Hepatocyte (in vitro differentiated cells): ENCODE measurements around the gene TMSB4X. TPM values are rescaled to one million over a fixed set of nuclear protein-coding genes. Genes with fewer than 3 reads are reported as not detected.
"Not testable (repeated sequence)": the region's sequence is repeated elsewhere in the genome, so short reads cannot be mapped to it uniquely, and the experiment has no call there.

Source experiments
- DNase-seq: peaks from one replicate; pipeline ENCODE4 v3.0.0-alpha.2; 2016; ENCODE audit warnings: low spot score
- H2AFZ ChIP-seq: fragments of 200-600 bp; sonication (generic); 2 replicates; pipeline ENCODE4 v1.6.0; 2016; ENCODE audit warnings: antibody characterized with exemption, mild to moderate bottlenecking
- H3K27ac ChIP-seq: fragments of 200-600 bp; sonication (generic); 2 replicates; pipeline ENCODE4 v1.5.1; 2016; ENCODE audit warnings: mild to moderate bottlenecking
- H3K27me3 ChIP-seq: fragments of 200-600 bp; sonication (generic); 2 replicates; pipeline ENCODE4 v1.6.1; 2016
- H3K36me3 ChIP-seq: fragments of 200-600 bp; sonication (generic); replicated peaks from 2 replicates; pipeline ENCODE4 v1.5.1; 2016; ENCODE audit warnings: low read depth; ENCODE audit not compliant: insufficient read depth
- H3K4me1 ChIP-seq: fragments of 200-600 bp; sonication (generic); 2 replicates; pipeline ENCODE4 v1.5.1; 2016; ENCODE audit warnings: mild to moderate bottlenecking, moderate library complexity; ENCODE audit not compliant: insufficient read depth
- H3K4me2 ChIP-seq: fragments of 200-600 bp; sonication (generic); 2 replicates; pipeline ENCODE4 v1.6.0; 2016
- H3K4me3 ChIP-seq: fragments of 200-600 bp; sonication (generic); 2 replicates; pipeline ENCODE4 v1.5.1; 2016; ENCODE audit warnings: mild to moderate bottlenecking
- H3K79me2 ChIP-seq: fragments of 200-600 bp; sonication (generic); 2 replicates; pipeline ENCODE4 v1.6.0; 2017; ENCODE audit warnings: mild to moderate bottlenecking
- H3K9me2 ChIP-seq: fragments of 200-600 bp; sonication (generic); replicated peaks from 2 replicates; pipeline ENCODE4 v1.6.0; 2017; ENCODE audit warnings: mild to moderate bottlenecking; ENCODE audit not compliant: insufficient read depth
- H3K9me3 ChIP-seq: fragments of 200-600 bp; sonication (generic); 2 replicates; pipeline ENCODE4 v1.5.1; 2016; ENCODE audit warnings: low read depth, mild to moderate bottlenecking
- H4K20me1 ChIP-seq: fragments of 200-600 bp; sonication (generic); 2 replicates; pipeline ENCODE4 v1.6.0; 2016; ENCODE audit warnings: mild to moderate bottlenecking; ENCODE audit not compliant: insufficient read depth, poor library complexity, severe bottlenecking
- EZH2 ChIP-seq: fragments of 200-600 bp; sonication (generic); IDR thresholded peaks from 2 replicates; pipeline ENCODE4 v1.6.1; 2016; ENCODE audit warnings: antibody characterized with exemption, mild to moderate bottlenecking, borderline replicate concordance
- EZH2phosphoT487 ChIP-seq: fragments of 200-600 bp; sonication (generic); IDR thresholded peaks from one replicate; pipeline ENCODE4 v1.6.1; 2018; ENCODE audit warnings: antibody characterized with exemption, mild to moderate bottlenecking, low read depth, moderate library complexity; ENCODE audit not compliant: unreplicated experiment, severe bottlenecking
- WGBS: methylation state at CpG from one replicate; pipeline ENCODE4 v1.1.6; 2016; ENCODE audit warnings: low lambda C conversion rate; ENCODE audit errors: missing lambda C conversion rate; 5-methylcytosine and 5-hydroxymethylcytosine counted together
- polyA plus RNA-seq: library from polyadenylated mRNA; unstranded; fragments of >200 nt; fragmentation: Nextera tagmentation; extraction: Ambion mirVana; gene quantifications from 2 replicates; pipeline ENCODE4 v1.2.1, GENCODE V29; 2016
- total RNA-seq: library from RNA; depleted of rRNA; stranded (reverse); fragments of >200 nt; gene quantifications from 2 replicates; pipeline ENCODE4 v1.2.3, GENCODE V29; 2014
- TF ChIP-seq, protein P1 (sequence below): fragments of 200-600 bp; sonication (generic); IDR thresholded peaks from 2 replicates; pipeline ENCODE4 v1.5.1; 2016; ENCODE audit warnings: antibody characterized with exemption, mild to moderate bottlenecking; ENCODE audit not compliant: poor library complexity

Gene TMSB4X
- total and polyA plus RNA-seq, 2 experiments from 2014 or later, result 6,141 to 9,038 TPM

DNA sequence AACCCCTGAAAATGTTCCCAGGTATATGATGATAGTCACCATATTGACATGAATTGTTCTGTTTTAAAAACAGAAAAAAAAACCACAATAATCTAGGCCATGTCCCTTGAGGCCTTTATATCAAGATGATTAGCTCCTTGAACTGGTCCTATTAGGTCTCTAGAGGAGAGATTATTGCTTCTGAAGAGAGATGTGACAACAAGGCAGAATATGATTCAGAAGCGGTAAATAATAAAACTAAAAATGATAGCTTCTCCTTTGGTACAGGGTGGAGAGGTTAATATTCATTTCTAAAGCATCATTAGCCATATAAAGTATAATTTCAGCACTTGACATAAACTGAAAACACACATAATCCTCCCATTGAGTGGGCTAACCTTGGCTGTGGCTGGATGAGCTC is 42.7 kb upstream of the TMSB4X start:
- Histone ChIP-seq H3K27me3 (no peaks in the 10 kb centered on the region), H3K79me2 (no peaks in the 10 kb centered on the region), H2AFZ (no peak overlapping the region), H3K4me1 (no peaks in the 10 kb centered on the region), H3K27ac (no peak overlapping the region), H3K9me3 (no peaks in the 10 kb centered on the region), H3K36me3 (no peaks in the 10 kb centered on the region), H3K4me2 (no peak overlapping the region), H3K9me2 (no peaks in the 10 kb centered on the region), H3K4me3 (no peak overlapping the region), H4K20me1 (no peaks in the 10 kb centered on the region)
- WGBS, result 82% methylated on average over 1 of the region's 1 CpG
- TF ChIP-seq, protein P1, sequence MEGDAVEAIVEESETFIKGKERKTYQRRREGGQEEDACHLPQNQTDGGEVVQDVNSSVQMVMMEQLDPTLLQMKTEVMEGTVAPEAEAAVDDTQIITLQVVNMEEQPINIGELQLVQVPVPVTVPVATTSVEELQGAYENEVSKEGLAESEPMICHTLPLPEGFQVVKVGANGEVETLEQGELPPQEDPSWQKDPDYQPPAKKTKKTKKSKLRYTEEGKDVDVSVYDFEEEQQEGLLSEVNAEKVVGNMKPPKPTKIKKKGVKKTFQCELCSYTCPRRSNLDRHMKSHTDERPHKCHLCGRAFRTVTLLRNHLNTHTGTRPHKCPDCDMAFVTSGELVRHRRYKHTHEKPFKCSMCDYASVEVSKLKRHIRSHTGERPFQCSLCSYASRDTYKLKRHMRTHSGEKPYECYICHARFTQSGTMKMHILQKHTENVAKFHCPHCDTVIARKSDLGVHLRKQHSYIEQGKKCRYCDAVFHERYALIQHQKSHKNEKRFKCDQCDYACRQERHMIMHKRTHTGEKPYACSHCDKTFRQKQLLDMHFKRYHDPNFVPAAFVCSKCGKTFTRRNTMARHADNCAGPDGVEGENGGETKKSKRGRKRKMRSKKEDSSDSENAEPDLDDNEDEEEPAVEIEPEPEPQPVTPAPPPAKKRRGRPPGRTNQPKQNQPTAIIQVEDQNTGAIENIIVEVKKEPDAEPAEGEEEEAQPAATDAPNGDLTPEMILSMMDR, result no peak
- TF ChIP-seq EZH2phosphoT487 (no peak), EZH2 (no peak)
- DNase-seq, result no peak

DNA sequence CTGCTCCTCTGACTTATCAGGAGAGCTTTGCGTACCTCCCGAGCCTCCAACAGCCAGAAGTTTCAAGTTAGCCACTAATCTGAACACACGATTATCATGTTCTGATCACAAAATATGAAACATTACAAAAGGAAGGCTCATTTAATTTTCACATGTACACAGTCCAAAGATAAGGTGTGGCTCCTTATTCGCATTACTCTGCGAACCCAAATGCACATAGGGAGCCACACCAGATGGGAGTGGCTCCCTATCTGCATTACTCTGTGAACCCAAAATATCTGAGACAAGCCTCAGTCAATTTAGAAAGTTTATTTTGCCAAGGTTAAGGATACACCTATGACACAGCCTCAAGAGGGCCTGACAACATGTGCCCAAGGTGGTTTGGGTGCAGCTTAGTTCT is 40.1 kb upstream of the TMSB4X start:
- no peaks in the 10 kb centered on the region for H3K9me3 ChIP-seq
- H2AFZ ChIP-seq, result no peak overlapping the region
- no peak for DNase-seq
- 88% methylated on average over 5 of the region's 5 CpGs for WGBS
- H3K4me2 ChIP-seq, result no peak overlapping the region
- no peaks in the 10 kb centered on the region for H4K20me1 ChIP-seq
- no peaks in the 10 kb centered on the region for H3K36me3 ChIP-seq
- no peaks in the 10 kb centered on the region for H3K4me1 ChIP-seq
- no peak for TF ChIP-seq EZH2
- no peak for TF ChIP-seq EZH2phosphoT487
- TF ChIP-seq, protein P1, result no peak
- no peaks in the 10 kb centered on the region for H3K27me3 ChIP-seq
- H3K27ac ChIP-seq, result no peak overlapping the region
- H3K4me3 ChIP-seq, result no peak overlapping the region
- no peaks in the 10 kb centered on the region for H3K79me2 ChIP-seq
- no peaks in the 10 kb centered on the region for H3K9me2 ChIP-seq

DNA sequence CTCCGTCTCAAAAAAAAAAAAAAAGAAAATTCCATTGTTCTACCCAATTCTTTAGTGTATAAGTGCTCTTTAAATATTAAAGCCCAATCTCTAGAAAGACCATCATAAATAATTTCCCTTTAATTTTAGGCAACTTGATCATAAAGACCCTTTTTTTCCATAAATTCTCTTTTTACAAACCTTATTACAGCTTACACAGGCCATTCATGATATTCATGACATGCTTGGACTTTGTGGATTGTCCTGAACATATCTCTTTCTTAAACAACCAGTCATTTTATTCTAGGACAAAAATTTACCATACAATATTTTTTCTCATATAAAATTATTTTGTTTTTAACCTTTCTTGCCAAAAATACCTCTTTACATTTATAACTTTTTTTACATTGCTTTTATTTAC is 38.0 kb upstream of the TMSB4X start:
- no peaks in the 10 kb centered on the region for H3K4me1 ChIP-seq
- 100% methylated on average over 1 of the region's 1 CpG for WGBS

DNA sequence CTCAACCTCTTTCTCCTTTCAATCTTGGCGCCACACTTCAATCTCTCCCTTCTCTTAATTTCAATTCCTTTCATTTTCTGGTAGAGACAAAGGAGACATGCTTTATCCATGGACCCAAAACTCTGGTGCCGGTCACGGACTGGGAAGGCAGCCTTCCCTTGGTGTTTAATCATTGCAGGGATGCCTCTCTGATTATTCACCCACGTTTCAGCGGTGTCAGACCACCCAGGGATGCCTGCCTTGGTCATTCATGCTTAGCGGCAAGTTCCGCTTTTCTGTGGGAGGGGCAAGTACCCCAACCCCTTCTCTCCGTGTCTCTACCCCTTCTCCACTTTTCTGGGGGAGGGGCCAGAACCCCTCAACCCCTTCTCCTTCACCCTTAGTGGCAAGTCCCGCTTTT is 34.4 kb upstream of the TMSB4X start:
- H3K9me3 ChIP-seq, H3K27ac ChIP-seq, H3K27me3 ChIP-seq, H3K79me2 ChIP-seq, H3K4me3 ChIP-seq, H4K20me1 ChIP-seq, H2AFZ ChIP-seq, H3K36me3 ChIP-seq, H3K9me2 ChIP-seq, DNase-seq, H3K4me1 ChIP-seq, H3K4me2 ChIP-seq: not testable (repeated sequence)
- 78% methylated on average over 9 of the region's 9 CpGs for WGBS

More for the DNA sequence above, 38.0 kb upstream of the TMSB4X start:
- H4K20me1 ChIP-seq, result no peaks in the 10 kb centered on the region
- no peaks in the 10 kb centered on the region for H3K9me2 ChIP-seq
- no peak overlapping the region for H2AFZ ChIP-seq
- H3K4me3 ChIP-seq, result no peak overlapping the region
- H3K36me3 ChIP-seq, result no peaks in the 10 kb centered on the region
- no peak for DNase-seq
- no peaks in the 10 kb centered on the region for H3K79me2 ChIP-seq
- no peaks in the 10 kb centered on the region for H3K9me3 ChIP-seq
- no peak overlapping the region for H3K4me2 ChIP-seq
- H3K27ac ChIP-seq, result no peak overlapping the region
- TF ChIP-seq EZH2phosphoT487 (no peak), EZH2 (no peak)
- TF ChIP-seq, protein P1, result no peak
- no peaks in the 10 kb centered on the region for H3K27me3 ChIP-seq

DNA sequence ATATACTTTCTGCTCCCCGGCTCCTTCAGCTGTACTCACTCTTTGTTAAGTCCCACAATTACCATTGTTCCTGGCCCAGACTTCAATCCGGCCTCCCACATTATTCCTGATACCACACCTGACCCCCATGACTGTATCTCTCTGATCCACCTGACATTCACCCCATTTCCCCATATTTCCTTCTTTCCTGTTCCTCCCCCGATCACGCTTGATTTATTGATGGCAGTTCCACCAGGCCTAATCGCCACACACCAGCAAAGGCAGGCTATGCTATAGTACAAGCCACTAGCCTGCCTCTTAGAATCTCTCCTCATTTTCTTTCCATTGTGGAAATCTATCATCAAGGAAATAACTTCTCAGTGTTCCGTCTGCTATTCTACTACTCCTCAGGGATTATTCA is 31.3 kb upstream of the TMSB4X start:
- not testable (repeated sequence) for H3K9me2 ChIP-seq, H3K9me3 ChIP-seq, H4K20me1 ChIP-seq, H3K4me3 ChIP-seq, DNase-seq, H3K27ac ChIP-seq, H3K4me2 ChIP-seq, H3K36me3 ChIP-seq, H3K79me2 ChIP-seq, H3K27me3 ChIP-seq, H2AFZ ChIP-seq
- WGBS, result 95% methylated on average over 4 of the region's 6 CpGs
- H3K4me1 ChIP-seq, result peaks cover 18% of the 10 kb centered on the region

DNA sequence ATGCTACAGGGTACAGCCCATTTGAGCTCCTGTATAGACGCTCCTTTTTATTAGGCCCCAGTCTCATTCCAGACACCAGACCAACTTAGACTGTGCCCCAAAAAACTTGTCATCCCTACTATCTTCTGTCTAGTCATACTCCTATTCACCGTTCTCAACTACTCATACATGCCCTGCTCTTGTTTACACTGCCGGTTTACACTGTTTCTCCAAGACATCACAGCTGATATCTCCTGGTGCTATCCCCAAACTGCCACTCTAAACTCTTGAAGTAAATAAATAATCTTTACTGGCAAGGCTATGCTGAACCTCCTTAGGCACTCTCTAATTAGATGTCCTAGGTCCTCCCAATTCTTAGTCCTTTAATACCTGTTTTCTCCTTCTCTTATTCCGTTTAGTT is 30.5 kb upstream of the TMSB4X start:
- H2AFZ ChIP-seq, H3K4me2 ChIP-seq, DNase-seq, H3K27ac ChIP-seq, H3K36me3 ChIP-seq, H3K9me3 ChIP-seq, H4K20me1 ChIP-seq, H3K79me2 ChIP-seq, H3K27me3 ChIP-seq, H3K4me3 ChIP-seq, H3K9me2 ChIP-seq: not testable (repeated sequence)
- H3K4me1 ChIP-seq, result peaks cover 26% of the 10 kb centered on the region
- 65% methylated on average over 4 of the region's 4 CpGs for WGBS
